Measurements from ENCODE around the gene LCP2.

- TF ChIP-seq CTCF (IDR thresholded peaks at IDR 0.05; ENCODE audit: low read depth, low read length) (no peak), EZH2phosphoT487 (IDR thresholded peaks at IDR 0.05; ENCODE audit: low read depth) (no peak)
Measured at GRCh38 chr5:170261528-170262043, 36.0 kb downstream of the LCP2 start.
